ENCODE measurements around the gene SZT2.

The SZT2 gene

DNA sequence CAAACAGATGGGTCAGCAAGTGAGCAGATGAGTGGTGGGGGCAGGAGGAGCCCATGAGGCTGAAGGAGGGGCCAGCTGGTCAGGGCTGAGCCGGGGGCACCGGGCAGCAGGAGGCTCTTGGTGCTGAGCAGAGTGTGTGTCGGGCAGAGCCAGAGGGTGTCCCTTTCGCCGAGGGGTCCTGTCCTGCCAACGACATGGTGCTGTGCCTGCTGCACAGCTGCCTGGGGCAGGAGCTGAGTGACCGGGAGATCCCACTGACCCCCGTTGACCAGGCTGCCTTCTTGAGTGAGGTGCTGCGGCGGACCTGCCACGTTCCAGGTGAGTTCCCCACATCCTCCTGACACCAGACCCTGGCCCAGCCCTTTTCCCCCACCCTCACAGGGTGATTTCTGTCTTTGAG is 36.5 kb downstream of the SZT2 start:
- DNase-seq: no peak

DNA sequence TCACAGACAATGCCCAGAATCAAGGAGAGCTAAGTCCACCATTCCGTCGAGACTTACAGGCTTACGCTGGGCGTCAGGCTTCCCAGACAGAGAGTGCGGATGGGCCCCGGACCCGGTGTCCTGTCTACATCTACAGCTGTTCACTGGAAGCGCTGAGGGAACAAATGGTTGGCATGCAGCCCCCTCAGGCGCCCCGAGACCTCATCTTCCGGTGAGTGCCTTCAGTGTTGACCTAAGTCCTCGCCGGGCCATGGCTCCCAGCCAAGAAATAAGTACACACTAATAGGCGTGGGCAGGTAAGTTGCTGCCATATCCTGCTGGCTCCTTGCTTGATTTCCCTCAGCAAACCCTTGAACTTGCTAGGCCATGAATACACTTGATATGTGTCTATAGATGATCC is 37.8 kb downstream of the SZT2 start:
- DNase-seq: no peak

DNA sequence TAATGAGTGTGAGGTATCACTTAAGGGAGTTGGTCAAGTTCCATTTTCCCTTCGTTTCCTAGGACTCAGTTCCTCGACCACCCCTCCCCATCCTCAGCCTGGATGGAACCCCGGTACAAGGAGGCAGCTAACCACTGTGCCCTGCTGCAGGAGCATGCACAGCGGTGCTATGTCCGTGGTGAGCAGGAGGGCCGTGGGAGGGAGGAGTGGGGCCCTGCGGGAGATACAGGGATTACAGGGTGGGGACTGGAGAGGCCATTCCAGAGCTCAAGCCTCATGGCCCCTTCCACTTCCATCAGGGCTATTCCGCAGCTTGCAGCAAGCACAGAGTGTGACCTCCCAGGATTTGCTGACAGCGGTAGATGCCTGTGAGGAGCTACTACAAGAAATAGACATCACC is 38.2 kb downstream of the SZT2 start:
- DNase-seq: no peak

DNA sequence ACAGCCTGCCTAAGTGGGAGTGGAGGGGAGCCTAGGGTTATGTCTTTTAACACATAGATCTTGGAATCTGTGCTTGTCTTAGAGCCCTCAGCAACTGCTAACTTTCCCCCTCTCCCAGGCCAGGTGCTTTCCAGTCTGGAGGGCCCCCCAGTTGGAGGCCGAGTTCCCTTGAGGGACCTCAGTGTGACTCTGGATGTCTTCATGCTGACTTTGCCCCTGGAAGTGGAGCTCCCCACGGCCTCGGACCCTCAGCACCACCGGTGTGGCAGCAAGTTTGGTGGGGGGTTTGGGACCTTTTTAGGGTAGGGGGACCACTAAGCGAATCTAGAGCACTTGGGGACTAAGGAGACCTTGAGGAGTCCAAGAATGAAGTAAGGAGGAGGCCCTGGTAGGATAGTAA is 41.1 kb downstream of the SZT2 start:
- DNase-seq: no peak

DNA sequence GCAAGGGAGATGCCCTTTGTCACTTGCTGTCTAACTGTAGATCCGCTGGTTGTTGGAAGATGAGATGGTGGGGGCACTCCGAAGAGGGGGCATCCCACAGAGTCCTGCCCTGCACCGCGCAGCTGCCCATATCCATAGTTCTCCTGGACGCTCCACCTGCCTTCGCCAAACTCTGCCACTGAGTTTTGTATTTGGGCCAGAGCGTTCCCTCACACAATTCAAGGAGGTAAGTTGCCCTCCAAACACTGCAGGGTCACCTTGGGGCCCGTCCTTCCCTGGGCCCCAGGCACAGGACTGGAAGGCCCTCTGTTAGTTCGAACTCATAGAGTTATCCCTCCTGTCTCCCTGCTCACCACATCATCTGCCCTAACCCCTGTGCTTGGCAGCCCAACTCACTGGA is 42.0 kb downstream of the SZT2 start:
- DNase-seq: no peak

DNA sequence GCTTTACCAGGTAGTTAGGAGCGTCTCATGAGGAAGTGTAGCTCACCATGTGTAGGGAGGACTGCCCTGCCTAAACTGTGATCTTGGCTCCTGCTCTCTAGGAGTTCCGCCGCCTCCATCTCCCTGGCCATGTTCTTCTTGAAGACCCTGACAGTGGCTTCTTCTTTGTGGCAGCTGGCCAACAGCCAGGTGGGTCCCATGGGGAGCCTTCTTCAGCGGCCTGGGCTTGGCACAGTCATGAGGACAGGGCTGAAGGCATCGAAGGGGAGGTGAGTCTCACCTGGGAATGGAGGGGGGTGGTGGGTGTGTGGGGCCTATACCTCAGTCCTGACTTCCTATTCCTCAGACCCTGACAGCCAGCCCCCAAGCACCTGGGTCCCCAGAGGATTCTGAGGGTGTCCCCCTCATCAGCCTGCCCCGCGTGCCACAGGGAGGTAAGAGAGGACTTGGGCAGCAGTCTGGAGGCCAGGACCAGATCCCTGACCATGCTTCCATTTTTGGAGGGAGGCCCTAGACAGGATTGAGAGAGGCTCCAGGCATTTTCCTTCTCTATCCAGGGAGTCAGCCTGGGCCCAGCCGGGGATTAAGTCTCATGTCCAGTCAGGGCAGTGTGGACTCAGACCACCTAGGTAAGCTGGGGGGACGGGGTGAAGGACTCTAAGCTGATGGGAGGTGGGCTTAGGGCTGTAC is 42.6 kb downstream of the SZT2 start:
- DNase-seq: no peak

DNA sequence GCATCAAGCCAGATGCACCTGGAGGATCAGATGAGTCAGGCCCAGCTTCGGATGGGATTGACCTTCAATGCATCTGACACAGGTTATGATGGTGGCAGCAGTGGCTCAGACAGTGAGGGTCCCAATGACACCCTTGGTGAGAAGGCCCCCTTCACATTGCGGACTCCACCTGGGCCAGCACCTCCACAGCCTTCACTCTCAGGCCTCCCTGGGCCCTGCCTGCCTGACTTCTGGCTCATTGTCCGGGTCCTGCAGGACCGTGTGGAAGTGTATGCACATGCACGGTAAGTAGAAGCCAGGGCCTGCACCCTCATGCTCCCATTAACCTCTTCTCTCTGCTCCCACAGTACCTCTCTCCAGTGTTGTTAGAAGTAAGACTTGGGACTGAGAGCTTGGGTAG is 43.2 kb downstream of the SZT2 start:
- DNase-seq: no peak

DNA sequence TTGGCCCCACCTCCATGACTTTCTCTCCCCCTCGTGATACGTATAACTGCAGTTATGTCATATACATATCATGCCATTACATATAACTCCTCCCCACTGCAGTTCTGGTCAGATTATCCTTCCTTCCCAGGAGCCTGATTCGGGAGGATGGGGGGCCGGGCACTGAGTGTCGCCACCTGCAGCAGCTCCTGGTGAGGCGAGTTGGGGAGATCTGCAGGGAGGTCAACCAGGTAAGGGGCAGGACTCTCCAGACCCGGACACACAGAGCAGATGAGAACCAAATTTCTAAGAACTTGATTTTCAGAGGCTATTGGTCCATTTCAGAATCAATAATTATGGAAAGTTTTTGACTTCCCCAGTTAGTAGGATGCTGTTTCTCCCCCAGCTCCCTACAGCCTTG is 44.6 kb downstream of the SZT2 start:
- no peak for DNase-seq

DNA sequence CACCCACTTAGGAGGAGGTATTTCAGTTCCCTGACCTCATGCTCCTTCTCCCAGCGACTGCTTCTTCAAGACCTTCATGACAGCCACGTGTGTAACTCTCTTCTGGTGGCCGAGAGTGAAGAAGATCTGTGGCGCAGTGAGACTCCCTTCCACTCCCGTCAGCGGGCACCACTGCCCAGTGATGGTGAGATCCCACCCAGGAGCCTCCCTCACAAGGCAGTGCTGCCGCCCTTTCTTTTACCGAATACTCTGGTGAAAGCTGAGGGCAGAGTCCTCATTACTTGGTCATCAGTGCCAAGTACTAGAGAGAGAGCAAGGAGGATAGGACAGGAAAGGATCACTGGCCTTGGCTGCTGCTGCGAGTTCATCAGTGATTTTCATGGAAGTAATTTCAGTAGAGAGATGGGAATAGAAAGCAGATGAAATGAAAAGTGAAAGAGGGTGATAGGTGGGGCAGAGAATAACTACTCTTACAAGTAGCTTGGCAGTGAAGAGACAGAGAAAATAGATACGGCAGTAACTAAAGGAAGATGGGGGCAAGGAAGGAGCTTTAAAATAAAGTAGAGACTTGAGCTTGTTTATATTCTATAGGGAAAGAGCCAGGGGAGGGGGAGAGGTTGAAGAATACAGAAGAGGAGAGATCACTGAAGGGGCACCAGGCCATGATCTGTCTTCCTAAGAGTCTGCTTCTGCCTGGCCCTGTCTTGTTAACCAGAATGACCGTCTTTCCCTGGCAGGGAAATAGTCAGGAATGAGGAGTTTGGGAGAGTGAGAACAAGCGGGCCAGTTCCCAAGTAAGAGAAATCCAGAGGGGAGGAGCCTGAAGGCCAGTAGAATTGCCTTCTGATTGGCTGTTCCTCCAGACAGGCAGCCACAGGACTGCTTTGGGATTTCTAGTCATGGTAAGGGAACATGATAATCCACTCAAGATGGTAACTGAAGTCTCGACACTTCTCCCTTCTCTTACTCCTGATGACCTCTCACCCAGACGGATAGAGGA is 45.7 kb downstream of the SZT2 start:
- no peak for DNase-seq

DNA sequence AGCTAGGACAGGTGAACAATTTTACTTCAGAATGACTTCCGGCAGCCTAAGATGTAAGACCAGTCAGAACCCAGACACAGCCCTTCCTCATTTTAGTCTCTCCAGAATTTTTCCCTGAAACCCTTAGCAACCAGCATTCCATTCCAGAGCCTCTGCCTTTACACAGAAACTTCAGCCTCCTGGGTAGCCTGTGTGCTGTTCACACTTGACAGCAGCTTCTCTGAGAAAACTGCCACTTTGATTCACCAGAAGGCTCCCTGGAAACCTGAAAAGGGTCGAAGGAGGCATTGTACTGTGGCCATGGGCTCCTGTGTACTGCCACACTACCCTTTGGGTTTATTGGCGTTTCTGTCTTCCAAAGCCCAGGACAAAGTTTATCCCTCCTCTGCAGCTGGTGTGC is 46.7 kb downstream of the SZT2 start:
- DNase-seq: no peak

DNA sequence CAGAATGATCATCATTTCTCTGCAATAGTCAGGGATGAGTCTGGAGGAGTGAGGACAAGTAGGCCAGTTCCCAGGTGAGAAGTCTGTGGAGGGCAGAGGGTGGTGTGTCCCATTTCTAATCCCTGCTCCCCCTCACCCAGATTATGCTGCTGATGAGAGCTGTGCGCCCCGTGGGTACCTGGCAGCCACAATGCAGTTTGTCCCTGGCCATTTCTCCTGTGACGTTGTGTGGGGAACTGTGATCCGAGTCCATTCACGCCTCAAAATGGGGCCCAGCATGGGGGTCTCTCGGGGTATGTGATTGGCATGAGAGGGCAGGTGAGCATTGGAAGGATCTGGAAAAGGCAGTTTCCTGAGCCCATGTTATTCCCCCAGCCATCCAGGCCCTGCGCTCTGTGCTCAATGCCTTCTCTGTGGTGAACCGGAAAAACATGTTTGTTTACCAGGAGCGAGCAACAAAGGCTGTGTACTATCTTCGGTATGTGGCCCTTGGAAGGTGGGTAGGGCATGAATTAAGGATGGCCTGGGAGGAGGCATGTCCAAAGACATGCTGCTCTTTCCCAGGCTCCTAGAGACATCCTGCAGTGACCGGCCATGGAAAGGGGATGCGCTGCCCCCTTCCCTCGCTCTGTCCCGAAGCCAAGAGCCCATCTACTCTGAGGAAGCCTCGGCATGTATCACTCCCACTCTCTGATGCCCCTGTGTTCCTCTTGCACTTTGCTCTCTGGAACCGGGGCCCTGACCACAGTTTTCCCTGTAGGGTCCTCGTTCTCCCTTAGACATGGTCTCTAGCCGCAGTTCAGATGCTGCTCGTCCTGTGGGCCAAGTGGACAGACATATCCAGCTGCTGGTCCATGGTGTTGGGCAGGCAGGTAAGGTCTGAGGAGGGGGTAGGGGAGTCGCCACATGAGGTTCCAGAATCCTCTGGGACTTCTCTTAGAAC is 47.6 kb downstream of the SZT2 start:
- DNase-seq: no peak

DNA sequence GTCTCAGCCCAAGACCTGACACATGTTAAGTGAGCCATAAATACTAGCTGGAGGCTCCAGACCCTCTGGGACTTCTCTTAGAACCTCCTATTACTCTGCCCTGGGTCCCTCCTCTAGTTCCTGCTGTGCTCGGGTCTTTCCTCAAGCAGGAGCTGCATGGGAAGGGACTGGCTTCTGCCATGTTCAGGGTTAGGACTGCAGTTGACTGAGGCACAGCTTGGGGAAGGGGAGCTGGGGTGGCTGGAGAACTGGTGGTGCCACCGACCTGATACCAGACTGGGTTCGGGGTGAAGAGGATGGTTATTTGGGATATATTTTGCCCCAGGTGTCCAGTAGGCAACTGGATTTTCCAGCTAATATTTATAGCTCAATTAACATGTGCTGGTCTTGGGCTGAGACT is 48.3 kb downstream of the SZT2 start:
- DNase-seq: no peak

DNA sequence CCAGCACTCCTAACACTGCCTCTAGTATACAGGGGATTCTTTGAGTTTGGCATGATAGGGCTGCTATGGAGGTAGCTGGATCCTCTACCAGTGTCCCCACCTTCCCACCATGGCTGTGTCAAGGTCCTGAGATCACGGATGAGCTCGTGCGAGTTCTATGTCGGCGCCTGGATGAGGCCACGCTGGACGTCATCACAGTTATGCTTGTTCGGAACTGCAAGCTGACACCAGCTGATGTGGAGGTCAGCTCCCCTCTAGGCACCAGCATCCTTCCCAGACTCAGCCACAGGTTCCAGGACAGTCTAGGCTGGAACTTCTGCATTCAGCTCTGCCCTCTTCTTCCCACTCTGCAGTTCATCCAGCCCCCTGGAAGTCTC is 48.9 kb downstream of the SZT2 start:
- no peak for DNase-seq

DNA sequence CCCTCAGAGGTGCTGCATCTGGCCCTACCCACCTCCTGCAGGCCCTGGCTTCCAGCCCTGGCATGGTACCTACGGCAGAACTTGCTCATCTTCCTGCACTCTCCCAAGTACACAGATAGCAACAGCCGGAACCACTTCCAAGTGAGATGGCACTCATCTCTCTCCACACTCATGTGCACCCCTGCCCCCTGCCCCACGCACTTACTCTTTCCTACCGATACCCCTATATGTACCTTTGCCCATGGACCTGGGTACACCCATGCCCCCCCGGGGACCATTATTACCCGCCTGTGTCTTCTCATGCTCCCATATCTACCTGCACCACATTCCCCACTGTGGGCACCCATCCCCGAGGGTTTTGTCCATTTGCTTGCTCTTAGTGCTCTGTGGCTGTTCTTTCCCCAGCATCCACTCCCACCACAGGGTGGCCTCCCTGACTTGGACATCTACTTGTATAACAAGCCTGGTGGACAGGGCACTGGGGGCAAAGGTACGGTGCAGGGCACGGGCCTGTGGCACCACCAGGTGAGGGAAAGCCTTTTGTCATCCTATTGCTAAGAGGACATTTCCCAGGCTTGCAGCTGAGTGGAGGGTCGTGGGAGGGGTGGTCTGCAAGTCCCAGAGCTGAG is 49.4 kb downstream of the SZT2 start:
- DNase-seq: no peak

DNA sequence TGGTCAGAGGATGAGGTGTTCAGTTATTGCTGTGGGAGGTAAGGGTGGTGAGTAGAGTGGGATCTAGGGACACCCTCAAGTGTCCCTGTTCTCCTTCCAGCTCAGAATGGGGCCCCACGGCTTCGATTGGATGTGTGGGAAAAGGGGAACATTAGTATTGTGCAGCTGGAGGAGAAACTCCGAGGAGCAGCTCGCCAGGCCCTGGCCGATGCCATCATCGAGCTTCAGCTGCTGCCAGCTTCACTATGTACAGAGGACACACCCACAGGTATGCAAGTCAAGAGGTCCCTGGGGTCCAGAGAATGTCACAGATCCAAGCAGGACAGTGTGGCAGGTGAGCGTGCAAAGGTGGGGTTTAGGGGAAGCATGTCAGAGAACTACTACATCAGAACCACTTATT is 50.1 kb downstream of the SZT2 start:
- DNase-seq: no peak

DNA sequence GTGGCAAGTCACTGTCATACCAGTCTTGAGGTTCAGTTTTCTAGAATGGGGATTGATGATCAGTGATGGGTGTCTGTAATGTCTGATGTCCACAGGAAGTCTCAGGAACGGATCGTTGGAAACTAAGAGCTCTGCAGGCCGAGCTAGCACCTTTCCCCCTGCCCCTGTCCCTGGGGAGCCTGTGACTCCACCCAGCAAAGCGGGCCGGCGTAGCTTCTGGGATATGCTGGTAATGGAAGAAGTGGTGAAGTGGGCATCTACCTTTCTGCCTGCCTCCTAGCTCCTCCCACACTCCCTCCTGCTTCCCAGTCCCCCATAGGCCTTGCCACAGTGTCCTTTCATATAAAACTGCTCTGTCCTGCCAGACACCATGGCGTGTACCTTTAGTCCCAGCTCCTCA is 50.7 kb downstream of the SZT2 start:
- no peak for DNase-seq

DNA sequence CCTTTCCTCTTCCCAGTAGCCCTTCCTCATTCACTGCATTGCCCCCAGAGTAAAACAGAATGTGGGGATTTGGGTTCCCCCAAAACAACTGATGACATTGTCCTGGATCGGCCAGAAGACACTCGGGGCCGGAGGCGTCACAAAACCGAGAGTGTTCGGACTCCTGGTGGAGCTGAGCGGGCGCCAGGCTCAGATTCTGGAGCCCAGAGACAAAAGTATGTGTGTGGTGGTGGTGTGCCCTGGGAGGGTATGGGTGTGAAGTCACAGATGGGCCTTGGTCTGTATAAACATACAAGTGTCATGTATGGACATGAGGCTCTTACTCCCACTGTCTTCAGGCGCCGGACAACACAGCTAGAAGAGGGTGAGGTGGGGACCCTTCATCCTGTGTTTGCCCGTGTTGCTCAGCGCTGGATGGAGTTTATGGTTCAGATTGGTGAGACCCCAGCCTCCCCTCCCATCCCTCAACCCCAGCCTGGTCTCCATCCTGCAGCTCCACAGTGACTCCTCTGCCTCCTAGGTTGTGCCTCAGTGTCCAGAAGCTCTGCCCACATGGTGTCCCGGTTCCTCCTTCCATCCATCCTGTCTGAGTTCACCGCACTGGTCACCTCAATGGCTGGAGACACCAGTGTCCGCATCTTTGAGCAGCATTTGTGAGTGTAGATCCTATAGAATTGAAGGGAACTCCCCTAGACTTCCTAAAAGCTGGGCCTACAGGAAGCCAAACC is 51.6 kb downstream of the SZT2 start:
- DNase-seq: no peak

DNA sequence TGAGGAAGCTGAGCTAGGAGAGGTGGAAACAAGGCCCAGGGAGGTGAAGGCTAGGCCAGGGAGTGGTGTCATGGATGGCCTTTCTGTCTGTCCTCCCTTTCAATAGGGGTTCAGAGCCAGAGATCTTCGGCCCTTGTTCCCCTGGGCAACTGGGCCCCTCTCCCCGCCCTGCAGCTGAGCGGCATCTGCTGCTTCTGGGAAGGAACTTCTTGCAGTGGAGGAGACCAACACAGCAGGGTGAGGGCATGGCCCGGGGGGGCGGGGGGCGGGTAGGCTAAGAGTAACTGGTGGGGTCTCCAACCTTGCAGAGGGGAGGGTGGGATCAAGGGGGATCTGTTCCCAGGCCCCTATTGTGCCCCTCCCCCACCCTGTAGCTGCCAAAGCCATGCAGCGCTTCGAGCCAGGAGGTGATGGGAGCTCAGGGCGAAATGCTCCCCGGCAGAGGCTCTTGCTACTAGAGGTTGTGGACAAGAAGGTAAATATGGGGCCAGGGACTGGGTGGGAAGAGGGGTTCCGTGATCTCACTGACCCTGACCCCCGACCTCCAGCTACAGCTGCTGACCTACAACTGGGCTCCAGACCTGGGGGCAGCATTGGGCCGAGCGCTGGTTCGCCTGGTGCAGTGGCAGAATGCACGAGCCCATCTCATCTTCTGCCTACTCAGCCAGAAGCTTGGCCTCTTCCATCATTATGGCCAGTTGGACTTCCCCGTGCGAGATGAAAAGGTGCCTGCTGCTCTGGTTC is 52.4 kb downstream of the SZT2 start:
- DNase-seq: no peak

DNA sequence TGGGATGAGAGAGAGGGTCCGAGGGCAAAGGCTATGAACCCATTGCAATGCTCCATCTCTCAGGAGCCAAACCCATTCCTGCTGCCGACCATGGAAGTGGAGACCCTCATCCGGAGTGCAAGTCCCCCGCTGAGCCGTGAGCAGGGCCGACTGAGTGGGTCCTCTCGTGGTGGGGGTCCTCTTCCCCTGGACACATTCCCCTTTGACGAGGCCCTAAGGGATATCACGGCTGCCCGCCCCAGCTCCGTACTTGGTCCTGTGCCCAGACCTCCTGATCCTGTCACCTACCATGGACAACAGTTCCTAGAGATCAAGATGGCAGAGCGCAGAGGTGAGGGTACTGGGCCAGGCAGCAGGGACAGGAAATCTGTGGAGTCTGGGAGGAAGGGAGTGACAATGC is 53.1 kb downstream of the SZT2 start:
- DNase-seq: no peak

DNA sequence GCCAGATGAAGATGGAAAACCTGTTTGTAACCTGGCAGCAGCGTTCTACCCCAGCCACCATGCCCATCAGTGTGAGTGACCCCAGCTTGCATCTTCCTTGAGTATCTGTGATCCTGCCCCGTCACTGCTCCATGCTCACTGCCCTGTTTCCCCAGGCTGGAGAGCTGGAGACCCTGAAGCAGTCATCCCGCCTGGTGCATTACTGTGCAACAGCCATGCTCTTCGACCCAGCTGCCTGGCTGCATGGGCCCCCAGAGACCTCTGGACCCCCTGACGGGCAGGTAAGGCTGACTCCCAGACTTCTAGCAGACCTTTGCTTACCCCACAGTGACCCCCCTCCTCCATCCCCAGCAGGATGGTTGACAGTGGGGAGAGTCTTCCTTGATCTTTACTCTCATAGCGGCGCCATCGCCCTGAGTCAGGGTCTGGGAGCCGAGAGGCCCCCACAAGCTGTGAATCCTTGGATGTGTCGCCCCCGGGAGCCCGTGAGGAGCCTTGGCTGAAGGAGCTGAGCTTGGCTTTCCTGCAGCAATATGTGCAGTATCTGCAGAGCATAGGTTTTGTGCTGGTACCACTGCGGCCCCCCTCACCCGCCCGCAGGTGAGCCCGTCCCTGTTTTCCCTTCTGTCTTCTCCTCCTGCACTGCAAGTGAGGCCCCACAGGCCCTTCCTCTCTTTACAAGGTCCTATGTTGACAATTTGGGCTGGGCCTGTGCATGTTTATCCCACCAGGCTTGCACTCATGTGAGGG is 53.7 kb downstream of the SZT2 start:
- no peak for DNase-seq

Data from CD4-positive, alpha-beta T cell treated with Interleukin-21 for 1 hour (primary cell).